Fibroblast of the aortic adventitia (primary cell): ENCODE data around the gene UBE2N. TPM values are rescaled to one million over a fixed set of nuclear protein-coding genes. Genes with fewer than 3 reads are reported as not detected.
A peak's percentile ranks its signal among the peaks of the same experiment; 100 is the strongest.

Experiments used
- DNase-seq: peaks from one replicate; pipeline ENCODE4 v3.0.0-alpha.2; 2010; ENCODE audit warnings: low read depth
- H3K4me3 ChIP-seq: 2 replicates; pipeline ENCODE4 v1.5.1; 2011; ENCODE audit warnings: low read depth, mild to moderate bottlenecking, control low read depth, low read length, moderate library complexity
- total RNA-seq: library from RNA; depleted of rRNA; stranded (reverse); fragments of >200 nt; gene quantifications from 2 replicates; pipeline ENCODE4 v1.2.3, GENCODE V29; 2012; ENCODE audit warnings: low replicate concordance
- TF ChIP-seq, protein P1 (sequence below): IDR thresholded peaks from 2 replicates; pipeline ENCODE4 v1.5.1; 2011; ENCODE audit warnings: mild to moderate bottlenecking, low read length, control low read depth, inconsistent platforms; ENCODE audit not compliant: insufficient read depth

Gene UBE2N
- total RNA-seq, 1 donor: 63.5 TPM

GRCh38 chr12:93460003-93460402, 18.3 kb upstream of the UBE2N start:
- TF ChIP-seq, protein P1, sequence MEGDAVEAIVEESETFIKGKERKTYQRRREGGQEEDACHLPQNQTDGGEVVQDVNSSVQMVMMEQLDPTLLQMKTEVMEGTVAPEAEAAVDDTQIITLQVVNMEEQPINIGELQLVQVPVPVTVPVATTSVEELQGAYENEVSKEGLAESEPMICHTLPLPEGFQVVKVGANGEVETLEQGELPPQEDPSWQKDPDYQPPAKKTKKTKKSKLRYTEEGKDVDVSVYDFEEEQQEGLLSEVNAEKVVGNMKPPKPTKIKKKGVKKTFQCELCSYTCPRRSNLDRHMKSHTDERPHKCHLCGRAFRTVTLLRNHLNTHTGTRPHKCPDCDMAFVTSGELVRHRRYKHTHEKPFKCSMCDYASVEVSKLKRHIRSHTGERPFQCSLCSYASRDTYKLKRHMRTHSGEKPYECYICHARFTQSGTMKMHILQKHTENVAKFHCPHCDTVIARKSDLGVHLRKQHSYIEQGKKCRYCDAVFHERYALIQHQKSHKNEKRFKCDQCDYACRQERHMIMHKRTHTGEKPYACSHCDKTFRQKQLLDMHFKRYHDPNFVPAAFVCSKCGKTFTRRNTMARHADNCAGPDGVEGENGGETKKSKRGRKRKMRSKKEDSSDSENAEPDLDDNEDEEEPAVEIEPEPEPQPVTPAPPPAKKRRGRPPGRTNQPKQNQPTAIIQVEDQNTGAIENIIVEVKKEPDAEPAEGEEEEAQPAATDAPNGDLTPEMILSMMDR: no peak
- H3K4me3 ChIP-seq: no peak overlapping the region
- DNase-seq: no peak

DNA sequence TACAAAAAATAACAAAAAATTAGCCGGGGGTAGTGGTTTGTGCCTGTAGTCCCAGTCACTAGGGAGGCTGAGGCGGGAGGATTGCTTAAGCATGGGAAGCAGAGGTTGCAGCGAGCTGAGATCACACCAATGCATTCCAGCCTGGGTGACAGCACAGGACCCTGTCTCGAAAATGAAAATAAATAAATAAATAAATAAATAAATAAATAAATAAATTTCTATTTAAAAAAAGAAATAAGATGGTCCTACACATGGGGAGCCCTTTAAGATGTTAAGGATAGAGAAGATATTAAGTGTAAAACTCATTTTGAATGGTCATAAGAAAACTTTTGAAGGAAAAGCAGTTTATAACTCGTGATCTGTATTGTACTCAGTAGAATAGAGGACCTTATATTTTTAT, 17.4 kb upstream of the UBE2N start:
- no peak for DNase-seq
- H3K4me3 ChIP-seq: no peak overlapping the region
- TF ChIP-seq, protein P1: no peak

- no peak overlapping the region for H3K4me3 ChIP-seq
- DNase-seq: no peak
- TF ChIP-seq, protein P1: no peak
These were observed 14.3 kb upstream of the UBE2N start for GRCh38 chr12:93456077-93456476.

DNA sequence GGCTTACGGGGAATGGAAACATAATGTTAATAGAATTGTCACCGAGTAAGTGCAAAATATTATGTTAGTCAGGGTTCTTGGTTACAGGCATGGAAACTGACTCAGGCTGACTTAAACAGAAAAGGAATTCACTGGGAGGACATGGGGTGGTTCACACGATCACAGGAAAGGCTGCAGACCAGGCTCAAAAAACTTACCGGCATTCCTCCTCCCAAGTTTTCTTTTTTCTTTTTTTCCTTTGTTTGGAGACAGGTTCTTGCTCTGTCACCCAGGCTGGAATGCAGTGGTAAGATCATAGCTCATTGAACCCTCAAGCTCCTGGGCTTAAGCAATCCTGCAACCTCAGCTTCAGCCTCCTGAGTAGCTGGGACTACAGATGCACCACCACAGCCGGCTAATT, 11.9 kb upstream of the UBE2N start:
- no peak overlapping the region for H3K4me3 ChIP-seq
- TF ChIP-seq, protein P1: no peak
- peak; percentile 26 for DNase-seq

GRCh38 chr12:93451423-93452158, 9.8 kb upstream of the UBE2N start:
- no peak for DNase-seq
- TF ChIP-seq, protein P1: no peak
- no peak overlapping the region for H3K4me3 ChIP-seq

- H3K4me3 ChIP-seq: no peak overlapping the region
- TF ChIP-seq, protein P1: no peak
- no peak for DNase-seq
These were observed 7.5 kb upstream of the UBE2N start for GRCh38 chr12:93449277-93449676.

GRCh38 chr12:93448796-93449195, 7.0 kb upstream of the UBE2N start:
- TF ChIP-seq, protein P1: no peak
- no peak overlapping the region for H3K4me3 ChIP-seq
- no peak for DNase-seq
